Measurements from ENCODE around the gene CHST8. TPM values are rescaled to one million over a fixed set of nuclear protein-coding genes. Genes with fewer than 3 reads are reported as not detected.

CHST8 gene
- total and polyA plus RNA-seq, 4 donors, result 0.09 to 0.67 (median 0.24) TPM

GRCh38 chr19:33705860-33706259 is 84.1 kb downstream of the CHST8 start:
- no peak for ATAC-seq (ENCODE audit: insufficient read depth, low FRiP score)
- no peak overlapping the region for H3K27ac ChIP-seq (ENCODE audit: low read depth in 1 of 2, low read length in 1 of 2)
- H3K36me3 ChIP-seq (ENCODE audit: control insufficient read depth in 4 of 4, insufficient read depth in 4 of 4, low read length in 4 of 4), result no peaks in the 10 kb centered on the region

DNA sequence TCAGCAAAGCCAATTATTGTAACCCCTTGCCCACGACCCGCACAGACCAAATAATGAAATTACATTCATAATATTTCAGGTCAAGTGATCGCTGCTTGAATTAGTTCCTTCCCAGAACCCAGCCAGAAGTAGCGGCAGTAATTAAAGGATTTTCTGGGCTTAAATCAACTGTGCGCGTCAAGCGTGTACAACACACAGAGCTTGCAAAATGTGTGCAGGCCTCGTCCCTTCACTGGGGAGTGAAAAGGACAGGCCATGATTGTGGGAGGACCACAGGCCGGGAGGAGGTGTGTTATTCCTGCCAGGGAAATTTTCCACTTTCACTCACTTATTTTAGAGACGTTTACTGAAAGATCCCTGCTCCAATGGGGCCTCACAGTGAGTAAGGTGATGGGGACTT is 84.9 kb downstream of the CHST8 start:
- DNase-seq, result no peak
- no peak for ATAC-seq (ENCODE audit: insufficient read depth, low FRiP score)
- no peaks in the 10 kb centered on the region for H3K4me1 ChIP-seq (ENCODE audit: control insufficient read depth in 5 of 5, insufficient read depth in 5 of 5, low read length in 5 of 5)
- peaks cover 0 to 3% (median 0%) of the 10 kb centered on the region in 3 donors for H3K27me3 ChIP-seq (ENCODE audit: control insufficient read depth in 3 of 3, insufficient read depth in 3 of 3, low read length in 2 of 3)
- WGBS, 2 donors, result 81 to 85% methylated on average over 10 of the region's 10 CpGs
- no peak for TF ChIP-seq CTCF (IDR thresholded peaks at IDR 0.05; ENCODE audit: control extremely low read depth, extremely low read depth)
- no peak overlapping the region for H3K4me3 ChIP-seq
- no peaks in the 10 kb centered on the region for H3K36me3 ChIP-seq (ENCODE audit: control insufficient read depth in 4 of 4, insufficient read depth in 4 of 4, low read length in 4 of 4)
- no peaks in the 10 kb centered on the region for H3K9me3 ChIP-seq (ENCODE audit: control insufficient read depth in 4 of 4, insufficient read depth in 3 of 4, low read length in 3 of 4)
- H3K9ac ChIP-seq (ENCODE audit: insufficient read depth in 1 of 2, low read length in 2 of 2), result no peak overlapping the region
- no peak overlapping the region for H3K27ac ChIP-seq (ENCODE audit: low read depth in 1 of 2, low read length in 1 of 2)

More at GRCh38 chr19:33705860-33706259, 84.1 kb downstream of the CHST8 start:
- no peak for DNase-seq
- no peak overlapping the region for H3K9ac ChIP-seq (ENCODE audit: insufficient read depth in 1 of 2, low read length in 2 of 2)
- H3K4me3 ChIP-seq, result no peak overlapping the region
- H3K27me3 ChIP-seq (ENCODE audit: control insufficient read depth in 3 of 3, insufficient read depth in 3 of 3, low read length in 2 of 3), result peaks cover 0 to 2% (median 0%) of the 10 kb centered on the region in 3 donors
- H3K9me3 ChIP-seq (ENCODE audit: control insufficient read depth in 4 of 4, insufficient read depth in 3 of 4, low read length in 3 of 4), result no peaks in the 10 kb centered on the region
- WGBS, 2 donors, result 84 to 95% methylated on average over 5 of the region's 5 CpGs
- no peaks in the 10 kb centered on the region for H3K4me1 ChIP-seq (ENCODE audit: control insufficient read depth in 5 of 5, insufficient read depth in 5 of 5, low read length in 5 of 5)
- TF ChIP-seq CTCF (IDR thresholded peaks at IDR 0.05; ENCODE audit: control extremely low read depth, extremely low read depth), result no peak

- DNase-seq (no peak), ATAC-seq (ENCODE audit: insufficient read depth, low FRiP score) (no peak)
- WGBS, 2 donors, result 64 to 72% methylated on average over 6 of the region's 6 CpGs
- H3K9me3 ChIP-seq (ENCODE audit: control insufficient read depth in 4 of 4, insufficient read depth in 3 of 4, low read length in 3 of 4), result peaks cover 0 to 9% (median 5%) of the 10 kb centered on the region in 4 donors
- H3K27me3 ChIP-seq (ENCODE audit: control insufficient read depth in 3 of 3, insufficient read depth in 3 of 3, low read length in 2 of 3), result peaks cover 0 to 3% (median 0%) of the 10 kb centered on the region in 3 donors
- TF ChIP-seq CTCF (IDR thresholded peaks at IDR 0.05; ENCODE audit: control extremely low read depth, extremely low read depth), result no peak
- H3K27ac ChIP-seq (ENCODE audit: low read depth in 1 of 2, low read length in 1 of 2), result no peak overlapping the region
- no peaks in the 10 kb centered on the region for H3K36me3 ChIP-seq (ENCODE audit: control insufficient read depth in 4 of 4, insufficient read depth in 4 of 4, low read length in 4 of 4)
- no peak overlapping the region for H3K4me3 ChIP-seq
- H3K9ac ChIP-seq (ENCODE audit: insufficient read depth in 1 of 2, low read length in 2 of 2), result no peak overlapping the region
- no peaks in the 10 kb centered on the region for H3K4me1 ChIP-seq (ENCODE audit: control insufficient read depth in 5 of 5, insufficient read depth in 5 of 5, low read length in 5 of 5)
Observed at GRCh38 chr19:33712268-33712667, 90.5 kb downstream of the CHST8 start.

DNA sequence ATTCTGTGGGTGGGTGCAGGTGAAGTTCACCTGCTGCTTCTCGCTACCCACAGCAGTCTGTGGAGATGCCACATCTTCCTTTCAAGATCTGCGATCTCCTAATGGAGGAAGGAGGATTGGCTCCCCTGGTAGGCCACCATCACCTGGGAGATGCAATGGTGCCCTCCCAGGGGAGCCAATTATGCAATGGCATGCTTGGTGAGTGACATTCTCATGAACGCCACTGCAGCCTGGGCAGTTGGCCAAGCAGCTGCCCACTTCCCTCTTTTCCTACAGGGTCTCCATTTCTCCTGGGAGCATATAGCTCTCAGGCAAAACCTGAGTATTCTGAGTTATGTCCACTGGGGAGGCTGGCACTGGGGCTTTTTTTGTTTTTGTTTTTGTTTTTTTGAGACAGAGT is 91.4 kb downstream of the CHST8 start:
- H3K9me3 ChIP-seq (ENCODE audit: control insufficient read depth in 4 of 4, insufficient read depth in 3 of 4, low read length in 3 of 4), result peaks cover 0 to 9% (median 5%) of the 10 kb centered on the region in 4 donors
- no peaks in the 10 kb centered on the region for H3K4me1 ChIP-seq (ENCODE audit: control insufficient read depth in 5 of 5, insufficient read depth in 5 of 5, low read length in 5 of 5)
- no peak overlapping the region for H3K9ac ChIP-seq (ENCODE audit: insufficient read depth in 1 of 2, low read length in 2 of 2)
- DNase-seq, result no peak
- ATAC-seq (ENCODE audit: insufficient read depth, low FRiP score), result no peak
- no peak overlapping the region for H3K27ac ChIP-seq (ENCODE audit: low read depth in 1 of 2, low read length in 1 of 2)
- no peaks in the 10 kb centered on the region for H3K36me3 ChIP-seq (ENCODE audit: control insufficient read depth in 4 of 4, insufficient read depth in 4 of 4, low read length in 4 of 4)
- 63 to 65% methylated on average over 3 of the region's 3 CpGs for WGBS, 2 donors
- H3K4me3 ChIP-seq, result no peak overlapping the region
- no peak for TF ChIP-seq CTCF (IDR thresholded peaks at IDR 0.05; ENCODE audit: control extremely low read depth, extremely low read depth)
- H3K27me3 ChIP-seq (ENCODE audit: control insufficient read depth in 3 of 3, insufficient read depth in 3 of 3, low read length in 2 of 3), result peaks cover 0 to 3% (median 0%) of the 10 kb centered on the region in 3 donors

All from lung (tissue), 12 donors.